Neural cell (in vitro differentiated cells): ENCODE results near the gene ZSCAN1. TPM values are rescaled to one million over a fixed set of nuclear protein-coding genes. Genes with fewer than 3 reads are reported as not detected.

Source experiments
- H2AFZ ChIP-seq: fragments of 200-600, 300-800 bp; sonication (generic), shearing (Covaris generic); 2 replicates; pipeline ENCODE4 v1.6.0; 2014; ENCODE audit warnings: low read depth, mild to moderate bottlenecking, antibody characterized with exemption, low read length, moderate library complexity
- H3F3A ChIP-seq: fragments of 200-600 bp; shearing (Covaris generic); 2 replicates; pipeline ENCODE4 v1.6.1; 2016; ENCODE audit warnings: mild to moderate bottlenecking, moderate library complexity, mixed read lengths, antibody characterized with exemption, low read length; ENCODE audit not compliant: insufficient read depth, poor library complexity, severe bottlenecking
- H3K27ac ChIP-seq: fragments of 200-600, 300-800 bp; sonication (generic), shearing (Covaris generic); 2 replicates; pipeline ENCODE4 v1.5.1; 2014; ENCODE audit warnings: mild to moderate bottlenecking, low read length, moderate library complexity
- H3K27me3 ChIP-seq: fragments of 300-800, 200-600 bp; sonication (generic), shearing (Covaris generic); 2 replicates; pipeline ENCODE4 v1.6.0; 2014; ENCODE audit warnings: mild to moderate bottlenecking, low read depth, low read length, moderate library complexity; ENCODE audit not compliant: insufficient read depth
- H3K36me3 ChIP-seq: fragments of 300-800, 200-600 bp; sonication (generic), shearing (Covaris generic); 2 replicates; pipeline ENCODE4 v1.5.1; 2014; ENCODE audit warnings: mild to moderate bottlenecking, antibody characterized with exemption, low read length, moderate library complexity; ENCODE audit not compliant: insufficient read depth
- H3K4me2 ChIP-seq: fragments of 300-800, 200-600 bp; sonication (generic), shearing (Covaris generic); 2 replicates; pipeline ENCODE4 v1.6.0; 2014; ENCODE audit warnings: mild to moderate bottlenecking, low read length
- H3K4me3 ChIP-seq: fragments of 300-800, 200-600 bp; sonication (generic), shearing (Covaris generic); 2 replicates; pipeline ENCODE4 v1.5.1; 2014; ENCODE audit warnings: mild to moderate bottlenecking, low read length, moderate library complexity
- H3K79me2 ChIP-seq: fragments of 200-600 bp; shearing (Covaris generic); replicated peaks from 2 replicates; pipeline ENCODE4 v1.6.0; 2014; ENCODE audit warnings: mild to moderate bottlenecking, low read length, moderate library complexity; ENCODE audit not compliant: insufficient read depth
- H3K9ac ChIP-seq: fragments of 300-800, 200-600 bp; sonication (generic), shearing (Covaris generic); 2 replicates; pipeline ENCODE4 v1.6.1; 2016; ENCODE audit warnings: mild to moderate bottlenecking, low read length, mixed read lengths
- H3K9me2 ChIP-seq: fragments of 200-600 bp; shearing (Covaris generic); 2 replicates; pipeline ENCODE4 v1.6.1; 2016; ENCODE audit warnings: mild to moderate bottlenecking, low read length, mixed read lengths; ENCODE audit not compliant: insufficient read depth
- H3K9me3 ChIP-seq: fragments of 200-600, 300-800 bp; sonication (generic), shearing (Covaris generic); 2 replicates; pipeline ENCODE4 v1.6.1; 2016; ENCODE audit warnings: mild to moderate bottlenecking, mixed run types, low read length, moderate library complexity, mixed read lengths
- H4K20me1 ChIP-seq: fragments of 200-600 bp; shearing (Covaris generic); 2 replicates; pipeline ENCODE4 v1.6.1; 2016; ENCODE audit warnings: mild to moderate bottlenecking, mixed run types; ENCODE audit not compliant: insufficient read depth
- CTCF ChIP-seq: fragments of 450-650 bp; IDR thresholded peaks from 2 replicates; pipeline ENCODE4 v1.5.1; 2014; ENCODE audit warnings: antibody characterized with exemption, mild to moderate bottlenecking, moderate library complexity; ENCODE audit not compliant: poor library complexity, severe bottlenecking
- EP300 ChIP-seq: fragments of 450-650 bp; conservative IDR thresholded peaks from 2 replicates; pipeline ENCODE4 v1.6.1; 2014; ENCODE audit warnings: antibody characterized with exemption, mild to moderate bottlenecking, moderate library complexity; ENCODE audit not compliant: poor library complexity, severe bottlenecking
- EZH2 ChIP-seq: fragments of 200-600, 300-800 bp; shearing (Covaris generic), sonication (generic); IDR thresholded peaks from 2 replicates; pipeline ENCODE4 v1.6.1; 2014; ENCODE audit warnings: antibody characterized with exemption, low read length, borderline replicate concordance, mild to moderate bottlenecking; ENCODE audit not compliant: insufficient read depth, poor library complexity, severe bottlenecking
- MXI1 ChIP-seq: fragments of 450-650 bp; conservative IDR thresholded peaks from 2 replicates; pipeline ENCODE4 v1.6.1; 2014; ENCODE audit warnings: antibody characterized with exemption, mild to moderate bottlenecking; ENCODE audit not compliant: poor library complexity, severe bottlenecking
- POLR2AphosphoS5 ChIP-seq: IDR thresholded peaks from 2 replicates; pipeline ENCODE4 v1.6.1; 2012
- RAD21 ChIP-seq: fragments of 450-650 bp; conservative IDR thresholded peaks from 2 replicates; pipeline ENCODE4 v1.6.1; 2014; ENCODE audit warnings: antibody characterized with exemption, mild to moderate bottlenecking, moderate library complexity
- SMC3 ChIP-seq: fragments of 450-650 bp; conservative IDR thresholded peaks from 2 replicates; pipeline ENCODE4 v1.6.1; 2014; ENCODE audit warnings: antibody characterized with exemption, mild to moderate bottlenecking, moderate library complexity; ENCODE audit not compliant: poor library complexity
- TAF1 ChIP-seq: IDR thresholded peaks from 2 replicates; pipeline ENCODE4 v1.6.1; 2012; ENCODE audit warnings: low read depth
- polyA plus RNA-seq: library from polyadenylated mRNA; depleted of rRNA; stranded (reverse); fragments of >200 nt; gene quantifications from 2 replicates; pipeline ENCODE4 v1.2.3, GENCODE V29; 2014
- TF ChIP-seq, protein P1 (sequence below): IDR thresholded peaks from 2 replicates; pipeline ENCODE4 v1.6.1; 2012; ENCODE audit warnings: borderline replicate concordance

The ZSCAN1 gene
- polyA plus RNA-seq, 1 donor from 2014 or later, result 6.3 TPM

- H3K36me3 ChIP-seq, result no peaks in the 10 kb centered on the region
- H3K9me2 ChIP-seq, result no peaks in the 10 kb centered on the region
- no peak overlapping the region for H3K4me2 ChIP-seq
- H3K27me3 ChIP-seq, result no peaks in the 10 kb centered on the region
- no peaks in the 10 kb centered on the region for H3F3A ChIP-seq
- H3K9ac ChIP-seq, result no peak overlapping the region
- no peaks in the 10 kb centered on the region for H3K9me3 ChIP-seq
- no peak overlapping the region for H3K4me3 ChIP-seq
- H3K79me2 ChIP-seq, result no peaks in the 10 kb centered on the region
- no peaks in the 10 kb centered on the region for H4K20me1 ChIP-seq
- H2AFZ ChIP-seq, result no peak overlapping the region
- no peak overlapping the region for H3K27ac ChIP-seq
- no peak for TF ChIP-seq CTCF
- TF ChIP-seq EP300, result no peak
- TF ChIP-seq TAF1, result no peak
- no peak for TF ChIP-seq POLR2AphosphoS5
- TF ChIP-seq RAD21, result no peak
- no peak for TF ChIP-seq SMC3
- TF ChIP-seq, protein P1, sequence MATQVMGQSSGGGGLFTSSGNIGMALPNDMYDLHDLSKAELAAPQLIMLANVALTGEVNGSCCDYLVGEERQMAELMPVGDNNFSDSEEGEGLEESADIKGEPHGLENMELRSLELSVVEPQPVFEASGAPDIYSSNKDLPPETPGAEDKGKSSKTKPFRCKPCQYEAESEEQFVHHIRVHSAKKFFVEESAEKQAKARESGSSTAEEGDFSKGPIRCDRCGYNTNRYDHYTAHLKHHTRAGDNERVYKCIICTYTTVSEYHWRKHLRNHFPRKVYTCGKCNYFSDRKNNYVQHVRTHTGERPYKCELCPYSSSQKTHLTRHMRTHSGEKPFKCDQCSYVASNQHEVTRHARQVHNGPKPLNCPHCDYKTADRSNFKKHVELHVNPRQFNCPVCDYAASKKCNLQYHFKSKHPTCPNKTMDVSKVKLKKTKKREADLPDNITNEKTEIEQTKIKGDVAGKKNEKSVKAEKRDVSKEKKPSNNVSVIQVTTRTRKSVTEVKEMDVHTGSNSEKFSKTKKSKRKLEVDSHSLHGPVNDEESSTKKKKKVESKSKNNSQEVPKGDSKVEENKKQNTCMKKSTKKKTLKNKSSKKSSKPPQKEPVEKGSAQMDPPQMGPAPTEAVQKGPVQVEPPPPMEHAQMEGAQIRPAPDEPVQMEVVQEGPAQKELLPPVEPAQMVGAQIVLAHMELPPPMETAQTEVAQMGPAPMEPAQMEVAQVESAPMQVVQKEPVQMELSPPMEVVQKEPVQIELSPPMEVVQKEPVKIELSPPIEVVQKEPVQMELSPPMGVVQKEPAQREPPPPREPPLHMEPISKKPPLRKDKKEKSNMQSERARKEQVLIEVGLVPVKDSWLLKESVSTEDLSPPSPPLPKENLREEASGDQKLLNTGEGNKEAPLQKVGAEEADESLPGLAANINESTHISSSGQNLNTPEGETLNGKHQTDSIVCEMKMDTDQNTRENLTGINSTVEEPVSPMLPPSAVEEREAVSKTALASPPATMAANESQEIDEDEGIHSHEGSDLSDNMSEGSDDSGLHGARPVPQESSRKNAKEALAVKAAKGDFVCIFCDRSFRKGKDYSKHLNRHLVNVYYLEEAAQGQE, result no peak
- TF ChIP-seq EZH2, result no peak
- TF ChIP-seq MXI1, result no peak
These were observed 11.6 kb upstream of the ZSCAN1 start for GRCh38 chr19:58022283-58022660.

GRCh38 chr19:58024661-58025060 lies 9.2 kb upstream of the ZSCAN1 start:
- Histone ChIP-seq H3K9me2 (no peaks in the 10 kb centered on the region), H3K36me3 (no peaks in the 10 kb centered on the region), H3K4me3 (no peak overlapping the region), H3K27ac (no peak overlapping the region), H3K79me2 (no peaks in the 10 kb centered on the region), H2AFZ (no peak overlapping the region), H3K9me3 (no peaks in the 10 kb centered on the region), H3K27me3 (no peaks in the 10 kb centered on the region), H4K20me1 (no peaks in the 10 kb centered on the region), H3K9ac (no peak overlapping the region), H3F3A (no peaks in the 10 kb centered on the region), H3K4me2 (no peak overlapping the region)
- no peak for TF ChIP-seq RAD21

DNA sequence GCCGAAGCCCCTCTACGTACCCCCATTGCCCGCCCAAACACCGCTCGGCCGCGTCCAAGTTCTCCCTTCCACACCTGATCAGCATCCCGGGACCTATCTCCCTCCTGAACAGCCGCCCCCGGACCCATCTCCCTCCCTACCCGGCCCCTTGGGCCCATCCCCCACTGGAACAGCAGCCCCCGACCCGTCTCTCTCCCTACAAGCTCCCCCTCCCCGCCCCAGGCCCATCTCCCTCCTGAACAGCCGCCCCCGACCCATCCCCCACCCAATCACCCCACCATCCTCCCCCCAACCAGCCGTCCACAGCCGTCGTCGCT lies 610 bp downstream of the ZSCAN1 start:
- Histone ChIP-seq H3K9ac (peak overlapping the region; percentile 75), H2AFZ (no peak overlapping the region), H3K27me3 (no peaks in the 10 kb centered on the region), H3F3A (no peaks in the 10 kb centered on the region), H4K20me1 (no peaks in the 10 kb centered on the region), H3K79me2 (no peaks in the 10 kb centered on the region), H3K36me3 (no peaks in the 10 kb centered on the region), H3K4me2 (no peak overlapping the region), H3K9me3 (no peaks in the 10 kb centered on the region), H3K27ac (peak overlapping the region; percentile 53), H3K9me2 (no peaks in the 10 kb centered on the region), H3K4me3 (peak overlapping the region; percentile 69)
- TF ChIP-seq CTCF (no peak), EP300 (no peak), EZH2 (no peak), POLR2AphosphoS5 (no peak), RAD21 (no peak), TAF1 (no peak), SMC3 (no peak), MXI1 (no peak)
- TF ChIP-seq, protein P1, result no peak
